RKO (cell line): ENCODE measurements around the gene ALOX5AP.

Source experiments
- DNase-seq: peaks from one replicate; pipeline ENCODE4 v3.0.0-alpha.2; 2016; ENCODE audit warnings: low spot score

Gene ALOX5AP

DNA sequence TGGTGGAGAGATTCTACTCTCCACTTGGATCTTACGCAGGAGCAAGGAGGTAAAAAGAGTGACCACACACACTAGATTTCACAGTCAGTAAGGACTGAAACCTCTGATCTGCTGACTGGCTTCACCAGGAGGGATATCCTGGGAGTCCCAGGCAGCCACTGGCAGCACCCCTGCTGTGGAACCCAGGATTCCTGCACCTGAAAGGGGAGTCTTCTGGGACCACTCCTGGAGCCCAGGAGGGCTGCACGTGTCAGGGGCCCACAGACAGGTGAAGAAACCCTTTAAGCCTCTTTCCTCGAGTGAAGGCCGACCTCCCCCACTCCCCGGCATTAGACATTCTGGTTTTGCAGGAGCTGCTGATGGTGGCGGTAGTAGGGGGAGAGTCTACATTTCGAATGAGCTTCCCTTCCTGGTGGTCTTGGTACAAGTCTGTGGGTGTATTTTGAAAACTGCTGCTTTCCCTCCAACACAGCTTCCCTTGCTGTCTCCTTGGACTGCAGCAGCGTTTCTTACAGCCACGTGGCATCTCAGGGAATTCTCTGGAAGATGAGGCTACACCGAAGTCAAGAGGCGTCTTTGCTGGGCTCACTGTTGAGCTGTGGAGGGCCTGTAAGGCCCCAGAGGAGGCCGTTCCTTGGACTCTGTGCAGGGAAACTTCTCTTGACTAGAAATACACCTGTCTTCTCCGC is 62.6 kb downstream of the ALOX5AP start:
- DNase-seq: no peak

GRCh38 chr13:30798776-30799355 is 63.5 kb downstream of the ALOX5AP start:
- DNase-seq: no peak

DNA sequence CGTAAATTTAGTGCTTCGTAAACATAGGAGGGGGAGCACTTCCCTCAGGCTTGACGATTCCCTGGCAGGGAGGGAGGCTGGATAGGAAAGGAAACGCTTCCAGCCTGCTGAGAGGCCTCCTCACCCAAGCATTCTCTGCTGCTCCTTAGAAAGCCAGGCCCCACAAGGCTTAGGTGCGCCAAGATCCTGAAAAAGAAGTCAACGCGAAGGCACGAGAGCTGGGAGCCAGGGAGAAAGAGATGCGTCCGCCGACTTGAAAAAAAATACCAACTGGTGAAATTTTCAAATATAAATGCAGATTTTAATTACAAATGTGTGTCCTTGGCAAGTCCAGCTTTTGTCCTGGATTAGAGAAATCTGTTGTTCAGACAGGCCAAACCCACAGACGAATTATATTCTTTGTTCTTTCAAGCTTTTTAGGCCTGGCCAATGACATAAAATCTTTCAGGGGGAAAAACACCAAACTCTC is 64.0 kb downstream of the ALOX5AP start:
- no peak for DNase-seq

GRCh38 chr13:30800107-30800506 is 64.8 kb downstream of the ALOX5AP start:
- DNase-seq: no peak

- no peak for DNase-seq
Observed at GRCh38 chr13:30802501-30802900, 67.2 kb downstream of the ALOX5AP start.

DNA sequence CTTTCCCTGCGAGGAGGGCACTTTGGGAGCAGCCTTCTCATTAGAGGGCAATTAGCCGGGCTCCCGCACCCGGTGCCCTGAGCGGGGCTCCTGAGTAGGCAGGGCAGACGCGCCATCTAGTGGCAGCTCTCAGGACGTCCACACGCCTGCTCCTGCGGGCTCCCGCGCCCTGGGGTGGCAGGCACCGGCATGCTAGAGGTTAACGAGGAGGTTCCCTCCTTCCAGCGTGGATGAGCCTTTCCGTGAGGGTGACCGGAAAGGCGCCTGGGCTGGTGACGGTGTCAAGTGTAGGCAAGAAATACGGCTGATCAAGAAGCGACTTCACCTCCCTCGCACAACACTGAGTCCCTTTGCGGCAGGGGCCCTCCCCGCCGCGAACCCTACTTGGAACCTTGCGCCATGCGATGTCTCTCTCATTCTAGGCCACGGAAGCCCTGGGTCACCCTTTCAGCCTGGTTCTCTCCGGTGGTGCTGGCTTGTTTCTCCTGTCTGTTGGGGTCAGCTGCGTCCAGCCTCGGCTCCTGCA is 67.7 kb downstream of the ALOX5AP start:
- peak; percentile 80 for DNase-seq

DNA sequence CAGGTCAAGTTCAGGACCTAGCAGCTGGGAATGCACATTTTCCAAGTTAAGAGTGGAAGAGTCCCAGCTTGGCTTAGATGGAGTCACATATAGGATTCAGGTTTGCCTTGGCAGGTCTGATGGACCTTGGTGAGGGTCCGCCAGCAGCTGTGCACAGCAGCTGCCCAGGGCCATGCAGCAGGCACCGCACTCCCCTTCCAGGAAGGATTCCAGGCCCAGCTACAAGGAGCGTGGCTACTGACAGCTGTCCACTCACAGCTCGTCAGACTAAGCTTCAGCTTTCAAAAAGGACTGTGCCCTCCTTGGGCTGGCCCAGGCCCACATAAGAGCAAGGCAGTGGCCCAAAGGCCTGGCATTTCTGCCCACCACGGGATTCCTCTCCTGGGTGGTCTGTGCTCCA is 68.4 kb downstream of the ALOX5AP start:
- DNase-seq: no peak

GRCh38 chr13:30804474-30804873 is 69.1 kb downstream of the ALOX5AP start:
- no peak for DNase-seq

DNA sequence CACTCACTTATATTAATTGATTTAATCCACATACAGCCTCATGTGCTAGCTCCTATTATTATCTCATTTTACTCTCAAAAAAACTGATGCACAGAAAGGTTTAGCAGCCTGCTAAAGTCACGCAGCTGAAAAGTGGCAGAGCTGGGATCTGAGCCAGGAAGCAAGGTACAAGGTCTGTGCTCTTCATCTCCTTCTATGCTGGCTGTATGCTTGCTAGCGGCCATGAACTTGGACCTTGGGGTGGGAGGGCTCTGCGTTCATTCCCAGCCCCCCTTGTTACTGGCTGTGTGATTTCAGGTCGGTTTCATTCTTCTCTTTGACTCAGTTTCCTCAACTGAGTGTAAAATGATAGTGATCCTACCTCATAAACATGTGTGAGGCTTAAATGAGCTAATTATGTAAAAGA is 69.8 kb downstream of the ALOX5AP start:
- DNase-seq: no peak

- DNase-seq: no peak
Observed at GRCh38 chr13:30805603-30806011, 70.3 kb downstream of the ALOX5AP start.

DNA sequence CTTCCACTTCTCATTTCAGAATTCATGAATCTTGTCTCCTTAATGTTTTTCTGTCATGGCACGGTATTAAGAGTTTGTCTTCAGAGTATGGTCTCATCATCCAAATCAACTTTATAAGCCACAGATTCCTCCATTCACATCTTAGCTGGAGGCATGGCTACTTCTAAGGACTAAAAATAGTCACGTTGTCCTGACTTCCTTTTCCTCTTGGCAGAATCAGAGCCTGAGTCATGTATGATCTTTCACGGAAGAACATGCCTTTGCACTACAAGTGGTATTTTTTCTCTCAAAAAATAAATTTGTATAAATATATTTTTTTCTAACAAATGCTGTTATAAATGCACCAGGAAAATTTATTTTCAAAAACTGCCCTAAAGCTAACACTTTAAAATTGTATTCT is 71.4 kb downstream of the ALOX5AP start:
- peak; percentile 64 for DNase-seq

GRCh38 chr13:30807392-30807791 is 72.0 kb downstream of the ALOX5AP start:
- no peak for DNase-seq

GRCh38 chr13:30808600-30808999 is 73.3 kb downstream of the ALOX5AP start:
- no peak for DNase-seq

GRCh38 chr13:30809787-30810186 is 74.4 kb downstream of the ALOX5AP start:
- DNase-seq: no peak

- no peak for DNase-seq
Observed at GRCh38 chr13:30810261-30810701, 74.9 kb downstream of the ALOX5AP start.

GRCh38 chr13:30810801-30811200 is 75.5 kb downstream of the ALOX5AP start:
- DNase-seq: no peak
